Left lung (tissue), 10 donors: ENCODE measurements around the gene ARMC8. TPM values are rescaled to one million over a fixed set of nuclear protein-coding genes. Genes with fewer than 3 reads are reported as not detected.

Experiments used
- ATAC-seq: fragments of 200-7000 bp; cut with Tn5 transposase; one replicate; pipeline ENCODE4 v1.9.1; 2020; ENCODE audit warnings: moderate library complexity
- DNase-seq, 4 donors: peaks; one replicate each; pipeline ENCODE4 v3.0.0-alpha.2; 2013 to 2020
- H3K27ac ChIP-seq, 2 donors: fragments of 200-600 bp; sonication (generic) in 1 of 2; one replicate each; pipeline versions ENCODE4 v1.5.0 to v1.8.0; 2020 to 2021
- H3K27me3 ChIP-seq, 2 donors: fragments of 200-600 bp; sonication (generic) in 1 of 2; one replicate each; pipeline versions ENCODE4 v1.5.0 to v1.8.0; 2020 to 2021
- H3K36me3 ChIP-seq, 2 donors: fragments of 200-600 bp; sonication (generic) in 1 of 2; one replicate each; pipeline versions ENCODE4 v1.5.0 to v1.8.0; 2020 to 2021
- H3K4me1 ChIP-seq, 2 donors: fragments of 200-600 bp; one replicate each; pipeline ENCODE4 v1.8.0; 2021
- H3K4me3 ChIP-seq, 2 donors: fragments of 200-600 bp; sonication (generic) in 1 of 2; one replicate each; pipeline versions ENCODE4 v1.5.0 to v1.8.0; 2020 to 2021; ENCODE audit warnings: mild to moderate bottlenecking in 1 of 2
- H3K9me3 ChIP-seq, 2 donors: fragments of 200-600 bp; sonication (generic) in 1 of 2; one replicate each; pipeline versions ENCODE4 v1.5.0 to v1.8.0; 2020 to 2021
- intact Hi-C, 2 donors: fragments of 100-400 bp; cut with DNase I; formaldehyde crosslinking; loops; one replicate each; pipeline versions ENCODE4 v1.11.2 to v1.14.2; 2022
- polyA plus RNA-seq, 6 donors: library from polyadenylated mRNA; unstranded; fragments of 120-200 nt; gene quantifications; one replicate each; pipeline ENCODE4 v1.2.1, GENCODE V29; 2013; ENCODE audit not compliant: insufficient read length in 6 of 6
- total RNA-seq, 2 donors: library from RNA; stranded (reverse); fragmentation: NEBNext Ultra II Directional; extraction: Animal tissue kit (Norgen Biotek cat#: 25700); gene quantifications; one replicate each; pipeline ENCODE4 v1.2.1, GENCODE V29; 2021
- TF ChIP-seq, protein P1 (sequence below), 2 donors: fragments of 200-600 bp; sonication (generic) in 1 of 2; IDR thresholded peaks; one replicate each; pipeline versions ENCODE4 v1.5.0 to v1.8.0; 2021; ENCODE audit warnings: antibody characterized with exemption in 2 of 2
- donor health status: DM: no; HTN: yes; CAD: no.
- donor health status: DM: no; HTN: no; CAD: no.

The ARMC8 gene
- total and polyA plus RNA-seq, 8 donors: 37.1 to 56.4 (median 50.6) TPM

DNA sequence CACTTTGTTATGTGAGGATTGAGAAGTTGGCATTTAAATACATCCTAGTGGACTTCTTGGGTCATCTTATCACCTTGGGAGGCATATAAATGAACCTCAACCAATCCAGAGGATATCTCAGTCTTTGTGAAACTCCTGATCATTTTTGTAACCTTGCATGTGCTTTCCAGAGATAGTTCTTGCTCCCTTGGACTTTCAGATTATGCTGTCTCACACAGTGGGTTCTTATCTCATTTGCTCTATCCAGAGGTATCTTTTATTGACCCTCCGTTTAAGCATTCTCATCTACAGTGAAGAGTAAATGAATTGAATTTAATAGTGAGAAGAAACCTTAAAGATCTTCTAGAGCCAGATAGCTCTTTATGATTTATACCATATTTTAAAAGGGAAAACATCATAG lies 10.4 kb downstream of the ARMC8 start:
- intact Hi-C loops: no loop called here
- H3K9me3 ChIP-seq: no peaks in the 10 kb centered on the region
- H3K4me3 ChIP-seq: no peak overlapping the region
- no peaks in the 10 kb centered on the region for H3K27me3 ChIP-seq
- TF ChIP-seq, protein P1, sequence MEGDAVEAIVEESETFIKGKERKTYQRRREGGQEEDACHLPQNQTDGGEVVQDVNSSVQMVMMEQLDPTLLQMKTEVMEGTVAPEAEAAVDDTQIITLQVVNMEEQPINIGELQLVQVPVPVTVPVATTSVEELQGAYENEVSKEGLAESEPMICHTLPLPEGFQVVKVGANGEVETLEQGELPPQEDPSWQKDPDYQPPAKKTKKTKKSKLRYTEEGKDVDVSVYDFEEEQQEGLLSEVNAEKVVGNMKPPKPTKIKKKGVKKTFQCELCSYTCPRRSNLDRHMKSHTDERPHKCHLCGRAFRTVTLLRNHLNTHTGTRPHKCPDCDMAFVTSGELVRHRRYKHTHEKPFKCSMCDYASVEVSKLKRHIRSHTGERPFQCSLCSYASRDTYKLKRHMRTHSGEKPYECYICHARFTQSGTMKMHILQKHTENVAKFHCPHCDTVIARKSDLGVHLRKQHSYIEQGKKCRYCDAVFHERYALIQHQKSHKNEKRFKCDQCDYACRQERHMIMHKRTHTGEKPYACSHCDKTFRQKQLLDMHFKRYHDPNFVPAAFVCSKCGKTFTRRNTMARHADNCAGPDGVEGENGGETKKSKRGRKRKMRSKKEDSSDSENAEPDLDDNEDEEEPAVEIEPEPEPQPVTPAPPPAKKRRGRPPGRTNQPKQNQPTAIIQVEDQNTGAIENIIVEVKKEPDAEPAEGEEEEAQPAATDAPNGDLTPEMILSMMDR (IDR thresholded peaks at IDR 0.05): no peak
- no peak for DNase-seq
- H3K27ac ChIP-seq: no peak overlapping the region
- H3K36me3 ChIP-seq: no peaks in the 10 kb centered on the region
- no peak for ATAC-seq
- H3K4me1 ChIP-seq: peaks cover 0 to 24% of the 10 kb centered on the region in 2 donors

DNA sequence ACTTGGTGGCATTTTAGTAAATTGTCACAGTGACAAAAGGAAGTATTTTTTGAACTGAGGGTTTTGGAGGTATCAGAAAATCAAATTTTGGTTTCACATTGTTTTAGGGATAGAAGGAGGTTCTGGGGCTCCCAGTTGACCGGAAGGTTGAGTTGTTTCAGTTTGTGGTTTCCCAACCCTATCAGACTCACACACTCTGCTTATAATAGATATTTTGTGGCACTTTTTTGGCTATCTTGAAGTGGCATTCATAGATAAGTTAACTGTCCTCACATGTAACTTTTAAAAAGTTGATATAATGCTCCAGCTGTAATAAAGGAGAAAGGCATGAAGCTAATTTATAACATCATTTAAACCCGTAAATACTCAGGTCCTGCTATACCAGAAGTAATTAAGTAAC lies 12.8 kb downstream of the ARMC8 start:
- no peaks in the 10 kb centered on the region for H3K9me3 ChIP-seq
- H3K27me3 ChIP-seq: no peaks in the 10 kb centered on the region
- DNase-seq: no peak
- H3K4me3 ChIP-seq: no peak overlapping the region
- TF ChIP-seq, protein P1 (IDR thresholded peaks at IDR 0.05): no peak
- H3K4me1 ChIP-seq: peaks cover 4 to 37% of the 10 kb centered on the region in 2 donors
- ATAC-seq: no peak
- intact Hi-C loops: no loop called here
- no peak overlapping the region for H3K27ac ChIP-seq
- H3K36me3 ChIP-seq: no peaks in the 10 kb centered on the region

DNA sequence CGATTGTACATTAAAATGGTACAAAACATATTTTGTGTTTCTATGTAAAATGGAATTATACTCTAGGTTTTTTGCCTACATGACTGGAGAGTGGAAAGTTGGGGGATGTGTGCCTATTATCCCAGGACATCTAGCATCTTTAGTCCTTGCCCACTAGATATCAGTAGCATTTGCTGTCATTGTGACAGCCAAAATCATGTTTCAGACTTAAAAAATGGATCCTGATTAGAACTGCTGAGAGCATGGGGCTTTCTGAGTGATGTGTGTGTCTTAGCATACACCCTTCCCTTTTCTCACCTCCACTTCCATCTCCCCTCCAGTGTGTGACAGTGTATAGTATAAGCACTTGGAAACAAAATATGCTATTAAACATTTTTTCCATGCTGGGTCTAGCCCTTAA lies 13.3 kb downstream of the ARMC8 start:
- TF ChIP-seq, protein P1 (IDR thresholded peaks at IDR 0.05): no peak
- no peaks in the 10 kb centered on the region for H3K36me3 ChIP-seq
- no peaks in the 10 kb centered on the region for H3K9me3 ChIP-seq
- H3K27ac ChIP-seq: no peak overlapping the region
- H3K4me1 ChIP-seq: peaks cover 4 to 37% of the 10 kb centered on the region in 2 donors
- no peak for ATAC-seq
- intact Hi-C loops: no loop called here
- no peaks in the 10 kb centered on the region for H3K27me3 ChIP-seq
- no peak for DNase-seq
- H3K4me3 ChIP-seq: no peak overlapping the region

DNA sequence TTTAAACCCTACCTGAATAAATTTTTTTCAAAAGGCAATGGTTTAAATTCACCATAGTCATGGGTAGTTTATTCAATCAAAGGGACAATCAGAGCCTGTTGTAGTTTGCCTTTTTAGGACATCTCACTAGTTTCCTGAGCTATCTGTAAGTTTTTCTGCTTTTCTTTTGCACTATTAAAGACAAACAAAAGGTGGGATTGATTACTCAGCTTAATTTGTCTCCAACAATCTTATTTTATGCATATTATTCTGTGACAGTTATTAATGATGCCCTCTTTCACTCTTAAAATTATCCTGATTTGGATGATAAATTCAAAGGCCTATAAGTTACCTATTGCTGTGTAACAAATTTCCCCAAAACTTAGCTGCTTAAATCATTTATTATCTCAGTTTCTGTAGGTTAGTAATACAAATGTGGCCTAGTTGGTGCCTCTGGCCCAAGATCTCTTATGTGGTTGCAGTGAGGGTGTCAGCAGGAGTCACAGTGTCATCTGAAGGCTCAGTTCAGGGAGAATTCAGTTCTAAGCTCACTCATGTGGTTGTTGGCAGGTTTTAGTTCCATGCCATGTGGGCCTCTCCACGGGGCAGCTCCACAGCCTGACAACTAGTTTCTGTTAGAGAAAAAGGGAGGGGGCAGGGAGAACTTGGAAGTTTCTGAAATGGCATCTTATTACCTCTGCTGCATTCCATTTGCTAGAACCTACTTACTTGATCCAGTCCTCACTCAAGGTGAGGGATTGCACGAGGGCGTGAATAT lies 16.0 kb downstream of the ARMC8 start:
- TF ChIP-seq, protein P1 (IDR thresholded peaks at IDR 0.05): no peak
- Histone ChIP-seq H3K27ac (no peak overlapping the region), H3K4me1 (peaks cover 4 to 37% of the 10 kb centered on the region in 2 donors), H3K4me3 (no peak overlapping the region), H3K9me3 (no peaks in the 10 kb centered on the region), H3K36me3 (no peaks in the 10 kb centered on the region), H3K27me3 (no peaks in the 10 kb centered on the region)
- DNase-seq (no peak), ATAC-seq (no peak)
- intact Hi-C loops: no loop called here

DNA sequence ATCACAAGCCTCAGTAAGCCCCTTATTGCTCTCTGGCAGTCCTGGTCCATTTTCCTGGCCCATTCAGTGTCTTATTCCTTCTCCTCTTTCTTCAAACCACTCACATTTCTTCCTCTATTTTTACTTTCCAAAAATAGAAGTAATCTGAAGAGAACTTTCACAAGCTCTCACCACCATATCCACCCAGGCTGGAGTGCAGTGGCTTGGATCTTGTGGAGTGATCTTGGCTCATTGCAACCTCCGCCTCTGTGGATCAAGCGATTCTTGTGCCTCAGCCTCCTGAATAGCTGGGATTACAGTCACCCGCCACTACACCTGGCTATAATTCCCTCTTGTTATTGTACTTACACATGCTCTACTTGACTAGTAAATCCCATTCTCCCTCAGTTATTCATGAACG lies 16.8 kb downstream of the ARMC8 start:
- Histone ChIP-seq H3K36me3 (no peaks in the 10 kb centered on the region), H3K27me3 (no peaks in the 10 kb centered on the region), H3K4me3 (no peak overlapping the region), H3K9me3 (no peaks in the 10 kb centered on the region), H3K4me1 (peaks cover 4 to 35% of the 10 kb centered on the region in 2 donors), H3K27ac (no peak overlapping the region)
- ATAC-seq: no peak
- intact Hi-C loops: no loop called here
- TF ChIP-seq, protein P1 (IDR thresholded peaks at IDR 0.05): no peak
- DNase-seq: no peak
